SK-N-SH treated with all-trans-retinoic acid at 6 μM for 48 hours (cell line): Measurements from ENCODE around the gene FARS2.

Source experiments
- ATAC-seq: fragments of 200-7000 bp; cut with Tn5 transposase; 3 replicates; pipeline ENCODE4 v1.9.1; 2020; ENCODE audit warnings: mild to moderate bottlenecking, moderate library complexity
- ARNTL ChIP-seq: fragments of 450-650 bp; formaldehyde crosslinking; IDR thresholded peaks from 2 replicates; pipeline ENCODE4 v1.5.0; 2020; ENCODE audit warnings: low read depth, mild to moderate bottlenecking, moderate library complexity, borderline replicate concordance
- BACH2 ChIP-seq: fragments of 250-450 bp; sonication (Bioruptor Pico); IDR thresholded peaks from 2 replicates; pipeline ENCODE4 v1.9.0; 2021; ENCODE audit warnings: mild to moderate bottlenecking, borderline replicate concordance
- CREB5 ChIP-seq: fragments of 250-450 bp; sonication (Bioruptor Pico); IDR thresholded peaks from 2 replicates; pipeline ENCODE4 v1.5.1; 2020; ENCODE audit warnings: low read depth, mild to moderate bottlenecking, moderate library complexity
- CSDC2 ChIP-seq: fragments of 250-450 bp; sonication (Bioruptor Pico); IDR thresholded peaks from 2 replicates; pipeline ENCODE4 v1.5.0; 2020; ENCODE audit warnings: mild to moderate bottlenecking, moderate library complexity
- ESRRG ChIP-seq: fragments of 250-450 bp; sonication (Bioruptor Pico); IDR thresholded peaks from 2 replicates; pipeline ENCODE4 v1.6.1; 2021; ENCODE audit warnings: mild to moderate bottlenecking
- GLIS3 ChIP-seq: fragments of 250-450 bp; sonication (Bioruptor Pico); IDR thresholded peaks from 2 replicates; pipeline ENCODE4 v1.5.0; 2020; ENCODE audit warnings: mild to moderate bottlenecking, moderate library complexity
- OSR1 ChIP-seq: fragments of 250-450 bp; sonication (Bioruptor Pico); IDR thresholded peaks from 2 replicates; pipeline ENCODE4 v1.8.0; 2022; ENCODE audit warnings: moderate library complexity, mild to moderate bottlenecking, inconsistent platforms
- SNAI2 ChIP-seq: fragments of 250-450 bp; sonication (Bioruptor Pico); IDR thresholded peaks from 2 replicates; pipeline ENCODE4 v1.5.0; 2020; ENCODE audit warnings: mild to moderate bottlenecking, moderate library complexity
- TCF4 ChIP-seq: fragments of 250-450 bp; sonication (Bioruptor Pico); IDR thresholded peaks from 2 replicates; pipeline ENCODE4 v1.8.0; 2021; ENCODE audit warnings: mild to moderate bottlenecking, moderate library complexity, borderline replicate concordance
- TOX ChIP-seq: fragments of 250-450 bp; sonication (Bioruptor Pico); IDR thresholded peaks from 2 replicates; pipeline ENCODE4 v1.8.0; 2021; ENCODE audit warnings: mild to moderate bottlenecking, moderate library complexity, borderline replicate concordance
- TSHZ2 ChIP-seq: fragments of 250-450 bp; sonication (Bioruptor Pico); IDR thresholded peaks from 2 replicates; pipeline ENCODE4 v1.5.0; 2020; ENCODE audit warnings: mild to moderate bottlenecking, moderate library complexity
- ZC3H10 ChIP-seq: fragments of 250-450 bp; sonication (Bioruptor Pico); IDR thresholded peaks from 2 replicates; pipeline ENCODE4 v1.5.1; 2021; ENCODE audit warnings: mild to moderate bottlenecking, moderate library complexity
- ZFP3 ChIP-seq: fragments of 250-450 bp; sonication (Bioruptor Pico); IDR thresholded peaks from 2 replicates; pipeline ENCODE4 v1.5.0; 2020; ENCODE audit warnings: mild to moderate bottlenecking, moderate library complexity
- ZFP30 ChIP-seq: fragments of 450-650 bp; formaldehyde crosslinking; IDR thresholded peaks from 2 replicates; pipeline ENCODE4 v1.5.0; 2022; ENCODE audit warnings: mild to moderate bottlenecking, moderate library complexity
- ZNF565 ChIP-seq: fragments of 450-650 bp; formaldehyde crosslinking; conservative IDR thresholded peaks from 2 replicates; pipeline ENCODE4 v1.5.0; 2020; ENCODE audit warnings: low read depth, mild to moderate bottlenecking, moderate library complexity
- ZNF70 ChIP-seq: fragments of 450-650 bp; formaldehyde crosslinking; IDR thresholded peaks from 2 replicates; pipeline ENCODE4 v1.5.0; 2020; ENCODE audit warnings: mild to moderate bottlenecking, moderate library complexity
- ZNF8 ChIP-seq: fragments of 450-650 bp; formaldehyde crosslinking; IDR thresholded peaks from 2 replicates; pipeline ENCODE4 v1.5.0; 2020; ENCODE audit warnings: mild to moderate bottlenecking, moderate library complexity
- TF ChIP-seq, protein P1 (sequence below): fragments of 250-450 bp; sonication (Bioruptor Pico); IDR thresholded peaks from 2 replicates; pipeline ENCODE4 v1.8.0; 2020; ENCODE audit warnings: mild to moderate bottlenecking, moderate library complexity, borderline replicate concordance
- TF ChIP-seq, protein P2 (sequence below): fragments of 250-450 bp; sonication (Bioruptor Pico); IDR thresholded peaks from 2 replicates; pipeline ENCODE4 v1.5.1; 2021; ENCODE audit warnings: mild to moderate bottlenecking, moderate library complexity
- TF ChIP-seq, protein P3 (sequence below): fragments of 250-450 bp; sonication (Bioruptor Pico); IDR thresholded peaks from 2 replicates; pipeline ENCODE4 v1.8.0; 2021; ENCODE audit warnings: low read depth, mild to moderate bottlenecking, moderate library complexity, borderline replicate concordance

Gene FARS2

DNA sequence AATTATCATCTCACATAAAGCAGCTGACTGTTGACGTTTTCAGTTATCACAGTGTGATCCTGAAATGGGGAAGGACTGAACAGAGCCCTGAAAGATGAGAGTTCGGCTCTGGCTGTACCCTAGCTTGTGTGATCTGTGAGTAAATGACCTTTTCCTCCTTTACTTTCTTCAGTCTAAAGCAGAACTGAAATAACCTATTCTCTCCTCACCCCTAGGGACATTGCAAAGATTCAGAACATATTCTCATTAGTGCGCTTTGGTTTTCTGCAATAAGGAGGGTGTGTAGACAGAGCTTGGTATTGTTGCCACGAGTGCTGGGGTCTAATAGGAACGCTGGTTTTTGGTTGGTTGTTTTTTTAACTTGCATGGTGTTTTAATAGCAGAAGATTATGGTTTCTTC is 16.7 kb downstream of the FARS2 start (continued):
- TF ChIP-seq ZFP30 (CRISPR knock-in tag) = no peak

DNA sequence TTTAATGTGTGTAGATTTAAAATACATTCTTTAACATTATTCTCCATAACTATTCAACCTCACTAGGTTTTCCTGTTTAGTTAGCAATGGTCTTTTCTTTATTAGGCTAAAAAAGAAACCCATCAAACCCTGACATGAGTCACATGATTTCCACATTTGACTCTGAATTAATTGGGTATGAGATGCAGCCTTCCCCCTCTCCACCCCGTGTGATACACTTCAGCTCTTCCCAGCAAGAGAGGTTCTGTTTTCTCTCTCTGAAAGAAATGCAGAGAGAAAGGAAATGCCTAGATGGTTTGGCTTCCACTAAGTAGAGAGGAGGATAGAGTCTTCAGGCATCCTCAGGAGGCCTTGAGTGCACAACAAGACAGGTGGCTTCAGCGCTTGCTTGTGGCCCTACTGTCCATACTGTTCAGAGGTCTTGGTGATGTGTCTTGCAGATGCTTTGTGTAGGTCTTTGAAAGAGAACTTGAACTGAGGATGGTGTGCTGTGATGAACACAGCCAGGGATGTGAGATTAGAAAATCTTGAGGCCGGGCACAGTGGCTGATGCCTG is 17.3 kb downstream of the FARS2 start:
- TF ChIP-seq, protein P1, sequence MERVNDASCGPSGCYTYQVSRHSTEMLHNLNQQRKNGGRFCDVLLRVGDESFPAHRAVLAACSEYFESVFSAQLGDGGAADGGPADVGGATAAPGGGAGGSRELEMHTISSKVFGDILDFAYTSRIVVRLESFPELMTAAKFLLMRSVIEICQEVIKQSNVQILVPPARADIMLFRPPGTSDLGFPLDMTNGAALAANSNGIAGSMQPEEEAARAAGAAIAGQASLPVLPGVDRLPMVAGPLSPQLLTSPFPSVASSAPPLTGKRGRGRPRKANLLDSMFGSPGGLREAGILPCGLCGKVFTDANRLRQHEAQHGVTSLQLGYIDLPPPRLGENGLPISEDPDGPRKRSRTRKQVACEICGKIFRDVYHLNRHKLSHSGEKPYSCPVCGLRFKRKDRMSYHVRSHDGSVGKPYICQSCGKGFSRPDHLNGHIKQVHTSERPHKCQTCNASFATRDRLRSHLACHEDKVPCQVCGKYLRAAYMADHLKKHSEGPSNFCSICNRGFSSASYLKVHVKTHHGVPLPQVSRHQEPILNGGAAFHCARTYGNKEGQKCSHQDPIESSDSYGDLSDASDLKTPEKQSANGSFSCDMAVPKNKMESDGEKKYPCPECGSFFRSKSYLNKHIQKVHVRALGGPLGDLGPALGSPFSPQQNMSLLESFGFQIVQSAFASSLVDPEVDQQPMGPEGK = no peak
- ATAC-seq = no peak

DNA sequence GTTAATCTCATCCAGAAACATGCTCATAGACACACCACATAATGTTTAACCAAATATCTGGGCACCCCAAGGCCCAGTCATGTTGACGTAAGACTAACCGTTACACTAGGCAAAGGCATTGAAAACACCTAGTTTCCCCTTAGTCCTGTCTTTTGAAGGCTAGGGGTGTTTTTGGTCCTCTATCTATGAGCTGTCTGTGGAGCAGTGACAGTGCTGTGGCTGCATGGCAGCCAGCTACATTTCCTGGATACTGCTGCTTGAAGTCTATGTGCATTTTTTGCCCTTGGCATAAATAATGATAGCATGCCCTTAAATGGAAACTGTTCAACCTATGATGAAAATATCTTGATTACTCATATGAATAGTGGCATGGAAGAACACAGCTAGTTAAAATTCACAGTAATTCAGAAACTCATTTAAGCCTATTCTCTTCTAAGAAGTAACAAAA is 18.6 kb downstream of the FARS2 start:
- TF ChIP-seq TOX (CRISPR knock-in tag) (no peak), BACH2 (CRISPR knock-in tag) (no peak), GLIS3 (CRISPR knock-in tag) (no peak), ZFP30 (CRISPR knock-in tag) (no peak), SNAI2 (no peak), ARNTL (CRISPR knock-in tag) (no peak), ZC3H10 (no peak), TCF4 (CRISPR knock-in tag) (no peak)
- TF ChIP-seq, protein P2, sequence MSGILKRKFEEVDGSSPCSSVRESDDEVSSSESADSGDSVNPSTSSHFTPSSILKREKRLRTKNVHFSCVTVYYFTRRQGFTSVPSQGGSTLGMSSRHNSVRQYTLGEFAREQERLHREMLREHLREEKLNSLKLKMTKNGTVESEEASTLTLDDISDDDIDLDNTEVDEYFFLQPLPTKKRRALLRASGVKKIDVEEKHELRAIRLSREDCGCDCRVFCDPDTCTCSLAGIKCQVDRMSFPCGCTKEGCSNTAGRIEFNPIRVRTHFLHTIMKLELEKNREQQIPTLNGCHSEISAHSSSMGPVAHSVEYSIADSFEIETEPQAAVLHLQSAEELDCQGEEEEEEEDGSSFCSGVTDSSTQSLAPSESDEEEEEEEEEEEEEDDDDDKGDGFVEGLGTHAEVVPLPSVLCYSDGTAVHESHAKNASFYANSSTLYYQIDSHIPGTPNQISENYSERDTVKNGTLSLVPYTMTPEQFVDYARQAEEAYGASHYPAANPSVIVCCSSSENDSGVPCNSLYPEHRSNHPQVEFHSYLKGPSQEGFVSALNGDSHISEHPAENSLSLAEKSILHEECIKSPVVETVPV (CRISPR knock-in tag) = no peak
- TF ChIP-seq, protein P1 = no peak
- no peak for ATAC-seq

- no peak for ATAC-seq
- TF ChIP-seq ZFP3 (CRISPR knock-in tag) (no peak), CREB5 (CRISPR knock-in tag) (no peak), OSR1 (CRISPR knock-in tag) (no peak), TOX (CRISPR knock-in tag) (no peak), ZNF70 (CRISPR knock-in tag) (no peak), ZNF8 (CRISPR knock-in tag) (no peak), ZNF565 (CRISPR knock-in tag) (no peak), ARNTL (CRISPR knock-in tag) (no peak), ZC3H10 (no peak), CSDC2 (CRISPR knock-in tag) (no peak), TCF4 (CRISPR knock-in tag) (no peak)
- TF ChIP-seq, protein P3, sequence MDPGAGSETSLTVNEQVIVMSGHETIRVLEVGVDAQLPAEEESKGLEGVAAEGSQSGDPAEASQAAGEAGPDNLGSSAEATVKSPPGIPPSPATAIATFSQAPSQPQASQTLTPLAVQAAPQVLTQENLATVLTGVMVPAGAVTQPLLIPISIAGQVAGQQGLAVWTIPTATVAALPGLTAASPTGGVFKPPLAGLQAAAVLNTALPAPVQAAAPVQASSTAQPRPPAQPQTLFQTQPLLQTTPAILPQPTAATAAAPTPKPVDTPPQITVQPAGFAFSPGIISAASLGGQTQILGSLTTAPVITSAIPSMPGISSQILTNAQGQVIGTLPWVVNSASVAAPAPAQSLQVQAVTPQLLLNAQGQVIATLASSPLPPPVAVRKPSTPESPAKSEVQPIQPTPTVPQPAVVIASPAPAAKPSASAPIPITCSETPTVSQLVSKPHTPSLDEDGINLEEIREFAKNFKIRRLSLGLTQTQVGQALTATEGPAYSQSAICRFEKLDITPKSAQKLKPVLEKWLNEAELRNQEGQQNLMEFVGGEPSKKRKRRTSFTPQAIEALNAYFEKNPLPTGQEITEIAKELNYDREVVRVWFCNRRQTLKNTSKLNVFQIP = no peak
These were observed 19.6 kb downstream of the FARS2 start for GRCh38 chr6:5280920-5281319.

DNA sequence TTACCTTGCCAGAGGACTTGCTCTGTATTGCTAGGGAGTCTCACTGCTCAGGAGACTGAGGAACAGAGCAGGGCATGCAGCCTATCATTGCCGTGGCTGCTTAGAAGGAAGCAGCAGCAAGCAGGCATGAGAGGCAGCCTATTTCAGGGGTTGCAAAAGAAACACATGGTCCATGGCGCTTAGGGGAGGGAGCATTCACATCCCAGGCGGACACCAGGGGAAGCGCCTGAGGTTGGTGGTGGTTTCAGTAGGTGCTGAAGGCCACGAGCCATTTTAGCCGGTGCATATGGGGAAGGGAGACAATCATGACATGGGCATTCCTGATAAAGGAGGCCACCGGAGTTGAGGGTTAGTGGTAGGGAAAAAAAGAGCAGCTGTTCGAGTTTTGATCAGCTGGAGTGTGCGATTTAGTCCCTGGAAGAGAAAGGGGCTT is 20.9 kb downstream of the FARS2 start:
- TF ChIP-seq GLIS3 (CRISPR knock-in tag) (no peak), TSHZ2 (CRISPR knock-in tag) (no peak), ESRRG (CRISPR knock-in tag) (no peak)
- TF ChIP-seq, all 23 proteins: peak for 0
- ATAC-seq = no peak
